Gastrocnemius medialis (tissue), 4 donors: ENCODE measurements around the gene LARGE1. TPM values are rescaled to one million over a fixed set of nuclear protein-coding genes. Genes with fewer than 3 reads are reported as not detected.

Source experiments
- ATAC-seq, 2 donors: fragments of 150-250 bp; one replicate each; pipeline ENCODE4 v1.9.1; 2016
- DNase-seq, 2 donors: peaks; one replicate each; pipeline ENCODE4 v3.0.0-alpha.2; 2019
- H3K27ac ChIP-seq, 4 donors: fragments of 200-600 bp; sonication (generic); 1 replicate in 1 of 4; 2 replicates in 3 of 4; pipeline ENCODE4 v1.5.1; 2016 to 2018; ENCODE audit warnings: mild to moderate bottlenecking in 2 of 4, moderate library complexity in 1 of 4
- H3K27me3 ChIP-seq, 3 donors: fragments of 200-600 bp; sonication (generic) in 2 of 3; 1 replicate in 1 of 3; 2 replicates in 2 of 3; pipeline versions ENCODE4 v1.5.1 to v1.6.0; 2016 to 2019; ENCODE audit warnings: mild to moderate bottlenecking in 1 of 3, moderate library complexity in 1 of 3
- H3K36me3 ChIP-seq, 2 donors: fragments of 200-600 bp; sonication (generic) in 1 of 2; one replicate each; pipeline ENCODE4 v1.5.1; 2017 to 2018
- H3K4me1 ChIP-seq, 2 donors: fragments of 200-600 bp; sonication (generic) in 1 of 2; one replicate each; pipeline ENCODE4 v1.5.1; 2016 to 2017; ENCODE audit warnings: mild to moderate bottlenecking in 2 of 2
- H3K4me3 ChIP-seq, 4 donors: fragments of 200-600 bp; sonication (generic) in 3 of 4; 1 replicate in 1 of 4; 2 replicates in 3 of 4; pipeline ENCODE4 v1.5.1; 2016 to 2019; ENCODE audit warnings: mild to moderate bottlenecking in 2 of 4
- H3K9me3 ChIP-seq, 3 donors: fragments of 200-600 bp; sonication (generic) in 2 of 3; 1 replicate in 1 of 3; 2 replicates in 2 of 3; pipeline ENCODE4 v1.5.1; 2016 to 2019
- POLR2A ChIP-seq, 2 donors: fragments of 450-650 bp; IDR thresholded peaks; one replicate each; pipeline ENCODE4 v1.6.1; 2017; ENCODE audit warnings: antibody characterized with exemption in 2 of 2, mild to moderate bottlenecking in 2 of 2, moderate library complexity in 2 of 2
- in situ Hi-C, 4 donors: fragments of 200-750 bp; cut with MboI; loops; one replicate each; pipeline versions ENCODE4 v1.15.0 to v1.8.0; 2017; ENCODE audit warnings: low sequenced_read_pairs in 4 of 4
- intact Hi-C: fragments of 100-400 bp; cut with DNase I; formaldehyde crosslinking; loops from one replicate; pipeline ENCODE4 v1.15.1; 2023; ENCODE audit warnings: low total_unique reads
- total RNA-seq, 4 donors: library from RNA; depleted of rRNA; stranded (reverse); fragments of >200 nt; gene quantifications; one replicate each; pipeline versions ENCODE4 v1.1.0 to v1.2.3, GENCODE V29; 2016
- TF ChIP-seq, protein P1 (sequence below), 5 experiments: fragments of 450-650 bp in 3 of 5; fragments of 200-600 bp in 2 of 5; sonication (generic) in 2 of 5; IDR thresholded peaks in 4 of 5; conservative IDR thresholded peaks in 1 of 5; 1 replicate in 4 of 5; 2 replicates in 1 of 5; pipeline ENCODE4 v1.5.1; 2016 to 2019; ENCODE audit warnings: antibody characterized with exemption in 5 of 5, mild to moderate bottlenecking in 3 of 5, moderate library complexity in 3 of 5

The LARGE1 gene
- total RNA-seq, 4 donors from 2014 or later, result 48.5 to 91.0 (median 68.4) TPM

DNA sequence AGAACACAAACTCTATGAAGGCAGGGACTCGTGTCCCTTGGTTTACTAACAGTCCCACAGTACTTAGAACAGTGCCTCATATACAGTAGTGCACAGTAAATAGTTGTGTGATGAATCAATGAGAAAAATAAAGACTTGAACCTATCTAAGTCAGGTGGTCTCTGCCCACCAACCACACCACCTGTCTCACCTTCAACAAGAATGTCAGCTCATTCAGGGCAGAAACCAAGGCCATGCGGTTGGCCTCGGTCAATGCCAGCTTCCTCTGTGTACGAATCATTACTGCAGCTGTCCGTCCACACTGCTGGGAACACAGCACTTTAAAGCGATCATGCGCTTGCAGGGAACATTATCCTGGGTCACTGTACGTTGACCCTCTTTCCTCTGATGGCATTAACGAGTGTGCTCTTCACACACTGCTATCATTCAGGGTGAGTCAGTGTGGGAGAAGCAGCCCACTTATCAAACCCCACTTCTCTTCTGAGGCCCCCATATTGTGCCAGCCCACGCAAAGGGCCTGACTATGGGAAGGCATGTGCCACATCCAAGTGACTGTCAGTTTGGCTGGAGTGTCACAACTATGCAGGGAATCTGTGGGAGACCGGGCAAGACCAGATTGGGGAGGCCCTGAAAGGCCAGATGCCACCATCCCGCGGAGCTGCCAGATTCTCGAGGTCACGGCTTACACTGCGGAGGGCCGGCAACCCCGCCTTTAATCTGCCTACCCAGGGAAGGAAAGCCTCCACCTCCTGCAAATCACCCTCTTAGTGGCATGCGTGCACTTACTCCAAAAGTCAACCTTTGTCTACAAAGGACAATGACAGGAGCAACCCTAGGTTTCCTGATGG, 36.1 kb downstream of the LARGE1 start:
- H3K27me3 ChIP-seq, result no peaks in the 10 kb centered on the region
- ATAC-seq (peak; percentile 88 to 89), DNase-seq (peak; percentile 74 to 84)
- intact Hi-C loops, result loop anchor here (2.0 kb wide), 1 partner anchor 37 kb away; the partner anchor contains the start of gene LARGE1
- peaks cover 28 to 58% of the 10 kb centered on the region in 2 donors for H3K4me1 ChIP-seq
- peak overlapping the region; percentile 82 to 92 (median 87) for H3K27ac ChIP-seq
- peak overlapping the region in 2 of 4 donors; percentile 23 to 32 for H3K4me3 ChIP-seq
- in situ Hi-C loops, result no loop called here
- H3K9me3 ChIP-seq, result no peaks in the 10 kb centered on the region
- H3K36me3 ChIP-seq, result no peaks in the 10 kb centered on the region
- TF ChIP-seq, protein P1, sequence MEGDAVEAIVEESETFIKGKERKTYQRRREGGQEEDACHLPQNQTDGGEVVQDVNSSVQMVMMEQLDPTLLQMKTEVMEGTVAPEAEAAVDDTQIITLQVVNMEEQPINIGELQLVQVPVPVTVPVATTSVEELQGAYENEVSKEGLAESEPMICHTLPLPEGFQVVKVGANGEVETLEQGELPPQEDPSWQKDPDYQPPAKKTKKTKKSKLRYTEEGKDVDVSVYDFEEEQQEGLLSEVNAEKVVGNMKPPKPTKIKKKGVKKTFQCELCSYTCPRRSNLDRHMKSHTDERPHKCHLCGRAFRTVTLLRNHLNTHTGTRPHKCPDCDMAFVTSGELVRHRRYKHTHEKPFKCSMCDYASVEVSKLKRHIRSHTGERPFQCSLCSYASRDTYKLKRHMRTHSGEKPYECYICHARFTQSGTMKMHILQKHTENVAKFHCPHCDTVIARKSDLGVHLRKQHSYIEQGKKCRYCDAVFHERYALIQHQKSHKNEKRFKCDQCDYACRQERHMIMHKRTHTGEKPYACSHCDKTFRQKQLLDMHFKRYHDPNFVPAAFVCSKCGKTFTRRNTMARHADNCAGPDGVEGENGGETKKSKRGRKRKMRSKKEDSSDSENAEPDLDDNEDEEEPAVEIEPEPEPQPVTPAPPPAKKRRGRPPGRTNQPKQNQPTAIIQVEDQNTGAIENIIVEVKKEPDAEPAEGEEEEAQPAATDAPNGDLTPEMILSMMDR (IDR thresholded peaks at IDR 0.05 in 4 of 5, conservative IDR thresholded peaks at IDR 0.05 in 1 of 5), result no peak
- peak; percentile 23 to 67 for TF ChIP-seq POLR2A (IDR thresholded peaks at IDR 0.05)

DNA sequence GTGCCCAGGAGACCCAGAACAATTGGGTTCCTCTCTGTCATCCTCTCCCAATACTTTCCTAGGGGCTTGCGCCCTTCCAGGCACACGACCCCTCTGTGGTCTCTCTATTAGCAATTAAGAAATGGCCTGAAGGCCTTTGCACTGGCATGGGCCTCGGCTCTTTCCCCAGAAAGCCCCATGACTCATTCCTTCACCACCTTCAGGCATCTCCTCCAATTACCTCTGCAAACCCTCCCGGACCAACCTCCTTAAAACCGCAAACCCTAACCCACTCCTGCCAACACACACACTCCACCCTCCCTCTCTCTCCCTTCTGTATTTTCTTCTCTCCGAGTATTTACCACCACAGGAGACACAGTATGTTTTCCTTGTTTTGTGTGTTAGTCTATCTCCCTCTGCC, 36.7 kb downstream of the LARGE1 start:
- DNase-seq, result peak; percentile 66 to 82
- Histone ChIP-seq H3K27me3 (no peaks in the 10 kb centered on the region), H3K4me1 (peaks cover 27 to 52% of the 10 kb centered on the region in 2 donors), H3K36me3 (no peaks in the 10 kb centered on the region), H3K9me3 (no peaks in the 10 kb centered on the region), H3K27ac (peak overlapping the region; percentile 82 to 92 (median 87)), H3K4me3 (no peak overlapping the region)
- in situ Hi-C loops (no loop called here), intact Hi-C loops (no loop called here)
- TF ChIP-seq, protein P1 (IDR thresholded peaks at IDR 0.05 in 4 of 5, conservative IDR thresholded peaks at IDR 0.05 in 1 of 5), result no peak
- no peak for TF ChIP-seq POLR2A (IDR thresholded peaks at IDR 0.05)
- peak; percentile 87 to 88 for ATAC-seq

DNA sequence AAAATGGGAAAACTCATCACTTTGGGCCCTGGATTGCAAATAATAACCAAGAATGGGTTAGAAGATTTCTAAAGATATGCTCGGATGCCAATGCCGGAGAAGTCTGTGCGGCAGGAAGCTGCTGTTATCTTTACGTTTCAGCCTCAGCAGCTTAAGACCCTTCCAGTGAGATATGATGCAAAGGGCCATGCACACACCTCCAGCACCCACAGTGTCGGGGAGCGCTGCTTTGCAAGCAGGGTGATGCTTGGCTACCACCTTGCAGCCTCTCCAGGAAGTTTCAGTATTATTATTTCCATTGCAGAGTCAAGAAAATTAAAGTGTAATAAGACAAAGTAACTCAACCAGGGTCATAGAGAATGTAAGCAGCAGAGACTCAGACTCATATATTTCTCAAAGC, 37.3 kb downstream of the LARGE1 start:
- no peak for TF ChIP-seq POLR2A (IDR thresholded peaks at IDR 0.05)
- TF ChIP-seq, protein P1 (IDR thresholded peaks at IDR 0.05 in 4 of 5, conservative IDR thresholded peaks at IDR 0.05 in 1 of 5), result no peak

DNA sequence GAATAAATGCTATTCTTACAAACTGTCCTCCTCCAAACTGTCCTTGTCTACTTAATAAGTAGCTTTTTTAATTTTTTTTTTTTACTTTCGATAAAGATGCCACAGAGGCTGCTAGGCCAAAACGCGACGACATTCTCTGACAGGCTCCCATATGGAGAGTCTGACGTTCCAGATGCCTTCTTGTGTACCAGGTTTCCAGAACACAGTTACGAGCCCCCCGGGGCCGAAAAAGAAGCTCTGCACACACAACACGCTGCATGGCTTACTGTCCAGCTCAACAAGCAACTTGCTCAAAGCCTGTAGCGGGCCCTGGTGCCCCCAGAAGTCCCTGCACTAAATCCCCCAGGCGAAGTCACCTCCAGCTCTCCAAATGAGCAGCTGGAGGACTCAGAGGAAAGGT, 39.3 kb downstream of the LARGE1 start:
- intact Hi-C loops, result no loop called here
- peaks cover 29 to 46% of the 10 kb centered on the region in 2 donors for H3K4me1 ChIP-seq

More for the DNA sequence above, 37.3 kb downstream of the LARGE1 start:
- Histone ChIP-seq H3K27me3 (no peaks in the 10 kb centered on the region), H3K9me3 (no peaks in the 10 kb centered on the region), H3K27ac (peak overlapping the region; percentile 82 to 92 (median 87)), H3K4me1 (peaks cover 27 to 51% of the 10 kb centered on the region in 2 donors), H3K36me3 (no peaks in the 10 kb centered on the region), H3K4me3 (no peak overlapping the region)
- ATAC-seq (no peak), DNase-seq (no peak)
- in situ Hi-C loops, result no loop called here
- intact Hi-C loops, result no loop called here

DNA sequence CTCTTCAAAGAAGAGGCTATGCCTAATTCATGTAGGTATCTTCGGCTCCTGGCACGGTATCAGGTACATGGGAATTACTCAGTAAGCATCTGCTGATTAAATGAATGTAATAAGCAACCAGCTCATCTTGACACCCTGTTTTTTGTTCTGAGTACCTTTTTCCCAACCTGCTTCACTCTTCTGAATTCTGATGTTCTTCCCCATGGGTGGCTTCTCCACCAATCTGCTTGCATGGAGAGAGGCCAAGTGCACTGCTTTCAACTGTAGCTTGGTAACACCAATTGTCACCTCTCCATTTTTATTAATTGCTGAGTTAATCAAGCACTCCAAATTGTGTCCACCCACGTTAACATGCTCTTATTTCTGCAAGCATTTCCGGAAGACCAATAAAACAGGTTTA, 40.5 kb downstream of the LARGE1 start:
- in situ Hi-C loops, result no loop called here
- no peak overlapping the region for H3K27ac ChIP-seq
- no peaks in the 10 kb centered on the region for H3K36me3 ChIP-seq
- H3K4me3 ChIP-seq, result no peak overlapping the region
- peaks cover 31 to 46% of the 10 kb centered on the region in 2 donors for H3K4me1 ChIP-seq
- TF ChIP-seq, protein P1 (IDR thresholded peaks at IDR 0.05 in 4 of 5, conservative IDR thresholded peaks at IDR 0.05 in 1 of 5), result no peak
- no peak for TF ChIP-seq POLR2A (IDR thresholded peaks at IDR 0.05)
- no peak for DNase-seq
- intact Hi-C loops, result no loop called here
- H3K27me3 ChIP-seq, result no peaks in the 10 kb centered on the region
- ATAC-seq, result no peak
- H3K9me3 ChIP-seq, result no peaks in the 10 kb centered on the region

More for the DNA sequence above, 39.3 kb downstream of the LARGE1 start:
- Histone ChIP-seq H3K36me3 (no peaks in the 10 kb centered on the region), H3K27ac (no peak overlapping the region), H3K4me3 (no peak overlapping the region), H3K9me3 (no peaks in the 10 kb centered on the region), H3K27me3 (no peaks in the 10 kb centered on the region)
- ATAC-seq, result no peak
- DNase-seq, result no peak
- TF ChIP-seq POLR2A (IDR thresholded peaks at IDR 0.05), result no peak
- in situ Hi-C loops, result no loop called here
